Astrocyte of the spinal cord (primary cell): ENCODE results near the gene CDH9.

ENCODE experiments used
- DNase-seq: peaks from one replicate; pipeline ENCODE4 v3.0.0; 2011; ENCODE audit warnings: low read depth, low spot score
- H3K4me3 ChIP-seq: 2 replicates; pipeline ENCODE4 v1.5.1; 2011; ENCODE audit warnings: low read depth, mild to moderate bottlenecking, low read length, moderate library complexity
- in situ Hi-C: cut with HindIII; loops from 2 replicates; pipeline ENCODE4 v1.10.0; 2017; ENCODE audit warnings: low sequenced_read_pairs
- TF ChIP-seq, protein P1 (sequence below): IDR thresholded peaks from 2 replicates; pipeline ENCODE4 v1.5.1; 2012; ENCODE audit warnings: low read depth, mild to moderate bottlenecking, low read length, inconsistent platforms

The CDH9 gene

DNA sequence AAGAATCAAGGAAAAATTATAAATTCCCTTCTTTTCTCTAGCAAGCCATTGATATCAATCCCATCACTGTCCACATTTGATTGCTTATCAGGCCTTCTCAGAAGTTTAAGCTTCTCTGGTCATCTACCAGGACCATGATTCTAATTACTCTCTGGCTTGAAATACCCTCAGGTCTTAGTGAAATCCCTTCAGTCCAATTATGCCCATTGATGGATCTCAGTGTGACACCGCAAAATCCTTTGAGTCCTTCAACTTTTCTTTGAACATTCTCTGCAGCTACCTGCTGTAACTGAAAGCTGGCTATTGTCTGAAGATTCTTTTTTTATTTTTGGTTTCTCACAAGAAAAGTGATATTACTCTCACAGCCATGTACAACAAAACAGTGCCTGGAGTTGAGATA lies 3.0 kb upstream of the CDH9 start:
- TF ChIP-seq, protein P1, sequence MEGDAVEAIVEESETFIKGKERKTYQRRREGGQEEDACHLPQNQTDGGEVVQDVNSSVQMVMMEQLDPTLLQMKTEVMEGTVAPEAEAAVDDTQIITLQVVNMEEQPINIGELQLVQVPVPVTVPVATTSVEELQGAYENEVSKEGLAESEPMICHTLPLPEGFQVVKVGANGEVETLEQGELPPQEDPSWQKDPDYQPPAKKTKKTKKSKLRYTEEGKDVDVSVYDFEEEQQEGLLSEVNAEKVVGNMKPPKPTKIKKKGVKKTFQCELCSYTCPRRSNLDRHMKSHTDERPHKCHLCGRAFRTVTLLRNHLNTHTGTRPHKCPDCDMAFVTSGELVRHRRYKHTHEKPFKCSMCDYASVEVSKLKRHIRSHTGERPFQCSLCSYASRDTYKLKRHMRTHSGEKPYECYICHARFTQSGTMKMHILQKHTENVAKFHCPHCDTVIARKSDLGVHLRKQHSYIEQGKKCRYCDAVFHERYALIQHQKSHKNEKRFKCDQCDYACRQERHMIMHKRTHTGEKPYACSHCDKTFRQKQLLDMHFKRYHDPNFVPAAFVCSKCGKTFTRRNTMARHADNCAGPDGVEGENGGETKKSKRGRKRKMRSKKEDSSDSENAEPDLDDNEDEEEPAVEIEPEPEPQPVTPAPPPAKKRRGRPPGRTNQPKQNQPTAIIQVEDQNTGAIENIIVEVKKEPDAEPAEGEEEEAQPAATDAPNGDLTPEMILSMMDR = no peak
- no peak overlapping the region for H3K4me3 ChIP-seq
- in situ Hi-C loops = no loop called here
- DNase-seq = no peak

DNA sequence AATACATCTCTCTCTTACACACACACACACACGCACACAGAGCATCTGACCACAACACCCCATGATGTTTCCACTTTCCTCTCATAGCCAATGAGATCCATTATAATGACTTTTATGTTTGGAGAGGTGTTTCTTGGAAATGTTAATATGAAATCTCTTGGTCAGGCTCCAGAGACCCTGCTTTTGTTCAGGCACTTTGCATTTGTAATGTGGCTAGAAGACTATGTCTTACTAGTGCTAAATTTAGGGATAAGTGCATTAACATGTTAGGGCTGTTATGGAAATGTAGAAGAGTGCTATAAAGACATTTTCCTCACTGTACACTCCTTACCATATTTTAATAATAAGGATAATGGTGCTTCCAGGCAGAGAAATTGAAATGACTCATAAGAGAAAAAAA lies 3.8 kb downstream of the CDH9 start:
- DNase-seq = no peak
- TF ChIP-seq, protein P1 = no peak
- in situ Hi-C loops = no loop called here

GRCh38 chr5:27026801-27027200 lies 11.6 kb downstream of the CDH9 start:
- TF ChIP-seq, protein P1 = no peak
- no peak overlapping the region for H3K4me3 ChIP-seq
- no peak for DNase-seq
- in situ Hi-C loops = no loop called here

More for the DNA sequence above, 3.8 kb downstream of the CDH9 start:
- H3K4me3 ChIP-seq = no peak overlapping the region

- no peak overlapping the region for H3K4me3 ChIP-seq
- in situ Hi-C loops = no loop called here
- TF ChIP-seq, protein P1 = no peak
- no peak for DNase-seq
Measured at GRCh38 chr5:27026063-27026462, 12.3 kb downstream of the CDH9 start.

DNA sequence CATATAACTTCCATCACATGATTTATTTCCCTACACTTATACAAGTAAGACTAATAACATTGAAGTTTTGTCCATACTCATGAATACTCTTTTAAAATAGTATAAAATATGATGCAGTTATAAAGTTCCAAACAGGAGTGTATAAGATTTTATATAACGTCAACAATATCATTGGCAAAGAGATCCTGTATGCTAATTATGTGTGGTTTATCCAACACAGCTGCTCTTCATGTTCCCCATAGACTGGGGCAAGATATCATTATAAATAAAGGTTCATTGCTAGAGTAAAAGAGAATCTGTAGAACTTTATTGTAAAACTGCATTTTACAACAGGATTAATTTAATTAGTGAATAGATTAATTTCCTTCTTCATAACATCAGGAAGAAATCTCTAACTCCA lies 16.9 kb downstream of the CDH9 start:
- DNase-seq = no peak
- TF ChIP-seq, protein P1 = no peak
- no peak overlapping the region for H3K4me3 ChIP-seq
- in situ Hi-C loops = no loop called here

DNA sequence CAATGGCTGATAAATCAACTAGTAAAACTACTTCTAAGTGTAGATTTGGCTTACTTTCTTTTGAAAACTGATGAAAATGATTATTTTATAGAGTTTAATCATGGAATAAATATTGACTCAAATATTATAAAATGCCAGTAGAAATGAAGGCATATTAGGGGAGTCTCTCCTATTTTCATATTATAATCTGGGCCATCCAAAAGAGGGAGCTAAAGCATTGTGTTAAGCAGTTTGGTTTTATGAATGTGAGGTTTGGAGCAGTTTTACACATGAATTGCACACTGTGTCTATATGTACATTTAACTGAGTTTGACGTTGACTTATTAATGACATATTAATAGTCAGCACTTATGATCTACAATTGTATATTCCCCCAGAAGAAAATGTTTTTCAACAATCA lies 17.4 kb downstream of the CDH9 start:
- H3K4me3 ChIP-seq = no peak overlapping the region
- DNase-seq = peak; percentile 56
- TF ChIP-seq, protein P1 = peak; percentile 42
- in situ Hi-C loops = no loop called here

GRCh38 chr5:27015758-27016157 lies 22.6 kb downstream of the CDH9 start:
- DNase-seq = no peak
- TF ChIP-seq, protein P1 = no peak
- in situ Hi-C loops = no loop called here
- H3K4me3 ChIP-seq = no peak overlapping the region
